ENCODE measurements around the gene SAFB. TPM values are rescaled to one million over a fixed set of nuclear protein-coding genes. Genes with fewer than 3 reads are reported as not detected.

Gene SAFB
- total RNA-seq, 1 experiment from 2014 or later = 106 TPM

- H3K9me3 ChIP-seq (replicated peaks) = no peaks in the 10 kb centered on the region
- peaks cover 6% of the 10 kb centered on the region for H3K36me3 ChIP-seq
- H3K4me1 ChIP-seq = peaks cover 32% of the 10 kb centered on the region
- peak overlapping the region; percentile 81 for H3K27ac ChIP-seq
- H3K27me3 ChIP-seq = no peaks in the 10 kb centered on the region
- no peak for DNase-seq
- H3K4me3 ChIP-seq = no peak overlapping the region
Measured at GRCh38 chr19:5677136-5677535, 54.3 kb downstream of the SAFB start.

GRCh38 chr19:5677580-5677979 lies 54.7 kb downstream of the SAFB start:
- Histone ChIP-seq H3K36me3 (0 out of 2 replicates have a peak, but pooled peaks cover 4% of the 10 kb centered on the region), H3K27me3 (no peaks in the 10 kb centered on the region), H3K4me1 (peaks cover 32% of the 10 kb centered on the region), H3K27ac (peak overlapping the region; percentile 81), H3K4me3 (no peak overlapping the region), H3K9me3 (replicated peaks) (no peaks in the 10 kb centered on the region)
- DNase-seq = no peak

- Histone ChIP-seq H3K4me3 (no peak overlapping the region), H3K4me1 (peaks cover 32% of the 10 kb centered on the region), H3K27ac (no peak overlapping the region), H3K9me3 (replicated peaks) (no peaks in the 10 kb centered on the region), H3K27me3 (no peaks in the 10 kb centered on the region), H3K36me3 (0 out of 2 replicates have a peak, but pooled peaks cover 4% of the 10 kb centered on the region)
- DNase-seq = no peak
Measured at GRCh38 chr19:5678071-5678718, 55.3 kb downstream of the SAFB start.

- peaks cover 32% of the 10 kb centered on the region for H3K4me1 ChIP-seq
- H3K4me3 ChIP-seq = peak overlapping the region; percentile 88
- H3K36me3 ChIP-seq = no peaks in the 10 kb centered on the region
- no peaks in the 10 kb centered on the region for H3K9me3 ChIP-seq (replicated peaks)
- DNase-seq = no peak
- no peaks in the 10 kb centered on the region for H3K27me3 ChIP-seq
- peak overlapping the region; percentile 65 for H3K27ac ChIP-seq
Measured at GRCh38 chr19:5679289-5680083, 56.6 kb downstream of the SAFB start.

GRCh38 chr19:5680084-5680436 lies 57.2 kb downstream of the SAFB start:
- peak overlapping the region; percentile 65 for H3K27ac ChIP-seq
- H3K9me3 ChIP-seq (replicated peaks) = no peaks in the 10 kb centered on the region
- H3K4me1 ChIP-seq = peaks cover 26% of the 10 kb centered on the region
- peak overlapping the region; percentile 88 for H3K4me3 ChIP-seq
- no peak for DNase-seq
- no peaks in the 10 kb centered on the region for H3K36me3 ChIP-seq
- H3K27me3 ChIP-seq = no peaks in the 10 kb centered on the region

GRCh38 chr19:5680437-5681368 lies 57.8 kb downstream of the SAFB start, which contains the start of the genes HSD11B1L and MICOS13:
Gene HSD11B1L (plus strand): TSS chr19:5681027. CDS start chr19:5684833, 3,806 bp downstream.
Gene MICOS13 (minus strand): TSS chr19:5680516. CDS start chr19:5680486, 30 bp downstream.
- Histone ChIP-seq H3K27ac (peak within 1 kb of the TSS; percentile 65), H3K9me3 (replicated peaks) (no peaks in the 10 kb centered on the region)

GRCh38 chr19:5681391-5682106 lies 58.7 kb downstream of the SAFB start:
- Histone ChIP-seq H3K4me1 (peaks cover 11% of the 10 kb centered on the region), H3K4me3 (peak overlapping the region; percentile 88), H3K27me3 (no peaks in the 10 kb centered on the region), H3K9me3 (replicated peaks) (no peaks in the 10 kb centered on the region), H3K36me3 (no peaks in the 10 kb centered on the region), H3K27ac (no peak overlapping the region)
- no peak for DNase-seq

More at GRCh38 chr19:5680437-5681368, 57.8 kb downstream of the SAFB start, which contains the start of the genes HSD11B1L and MICOS13:
- Histone ChIP-seq H3K4me3 (peak within 1 kb of the TSS; percentile 88), H3K27me3 (no peaks in the 10 kb centered on the region), H3K36me3 (no peaks in the 10 kb centered on the region), H3K4me1 (peaks cover 19% of the 10 kb centered on the region)
- peak; percentile 98 to 99 for DNase-seq

- Histone ChIP-seq H3K36me3 (no peaks in the 10 kb centered on the region), H3K9me3 (replicated peaks) (no peaks in the 10 kb centered on the region), H3K4me1 (peaks cover 7% of the 10 kb centered on the region), H3K27ac (no peak overlapping the region), H3K27me3 (no peaks in the 10 kb centered on the region), H3K4me3 (no peak overlapping the region)
- DNase-seq = no peak
Measured at GRCh38 chr19:5682107-5682482, 59.2 kb downstream of the SAFB start.

GRCh38 chr19:5683177-5683886 lies 60.4 kb downstream of the SAFB start:
- Histone ChIP-seq H3K9me3 (replicated peaks) (no peaks in the 10 kb centered on the region), H3K36me3 (no peaks in the 10 kb centered on the region), H3K4me1 (no peaks in the 10 kb centered on the region; the same call in 1 of the 2 replicates), H3K4me3 (no peak overlapping the region), H3K27ac (no peak overlapping the region), H3K27me3 (no peaks in the 10 kb centered on the region)
- DNase-seq = no peak

- Histone ChIP-seq H3K4me1 (no peaks in the 10 kb centered on the region; the same call in 1 of the 2 replicates), H3K27me3 (no peaks in the 10 kb centered on the region), H3K4me3 (no peak overlapping the region), H3K36me3 (no peaks in the 10 kb centered on the region), H3K9me3 (replicated peaks) (no peaks in the 10 kb centered on the region), H3K27ac (no peak overlapping the region)
- no peak for DNase-seq
Measured at GRCh38 chr19:5684694-5685430, 62.0 kb downstream of the SAFB start.

GRCh38 chr19:5686326-5686646 lies 63.4 kb downstream of the SAFB start:
- no peak for DNase-seq
- H3K27ac ChIP-seq = no peak overlapping the region
- no peaks in the 10 kb centered on the region for H3K9me3 ChIP-seq (replicated peaks)

GRCh38 chr19:5686647-5687359 lies 63.9 kb downstream of the SAFB start:
- H3K36me3 ChIP-seq = peaks cover 15% of the 10 kb centered on the region
- no peaks in the 10 kb centered on the region for H3K27me3 ChIP-seq
- H3K9me3 ChIP-seq (replicated peaks) = no peaks in the 10 kb centered on the region
- peak overlapping the region; percentile 28 for H3K27ac ChIP-seq
- peak; percentile 97 to 99 for DNase-seq
- H3K4me1 ChIP-seq = no peaks in the 10 kb centered on the region; the same call in 1 of the 2 replicates
- peak overlapping the region; percentile 71 for H3K4me3 ChIP-seq

More at GRCh38 chr19:5686326-5686646, 63.4 kb downstream of the SAFB start:
- Histone ChIP-seq H3K4me3 (peak overlapping the region; percentile 71), H3K4me1 (no peaks in the 10 kb centered on the region; the same call in 1 of the 2 replicates), H3K27me3 (no peaks in the 10 kb centered on the region), H3K36me3 (peaks cover 10% of the 10 kb centered on the region)

Measured in SJCRH30 (cell line).